Caki2 (cell line): Measurements from ENCODE around the gene LIPE. TPM values are rescaled to one million over a fixed set of nuclear protein-coding genes. Genes with fewer than 3 reads are reported as not detected.

Experiments used
- total RNA-seq: library from RNA; depleted of rRNA; stranded (reverse); fragments of >200 nt; shearing (Covaris generic); gene quantifications from 2 replicates; pipeline ENCODE4 v1.2.3, GENCODE V29; 2014; ENCODE audit warnings: low replicate concordance; rRNA removed

LIPE gene
- total RNA-seq, 1 experiment from 2014 or later, result 13.1 TPM

Other genes with a start within 250 kb of the LIPE start
- gene DEDD2, start 209.7 kb downstream of the LIPE start, total RNA-seq, result 72.2 and 128 TPM in 2 replicates
- 8.4 and 12.4 TPM in 2 replicates for gene ZNF526, start 207.1 kb downstream of the LIPE start, total RNA-seq
- 29.9 and 32.2 TPM in 2 replicates for gene GSK3A, start 184.8 kb downstream of the LIPE start, total RNA-seq
- 47.1 and 49.5 TPM in 2 replicates for gene ERF, start 172.3 kb downstream of the LIPE start, total RNA-seq
- 13.6 and 27.5 TPM in 2 replicates for gene CIC, start 158.1 kb downstream of the LIPE start, total RNA-seq
- 3.0 TPM in 1 of 2 replicates, not detected in the other for gene PRR19, start 125.3 kb downstream of the LIPE start, total RNA-seq
- 142 and 150 TPM in 2 replicates for gene PAFAH1B3, start 124.8 kb downstream of the LIPE start, total RNA-seq
- not detected in 2 replicates for gene TMEM145, start 114.1 kb downstream of the LIPE start, total RNA-seq
- gene MEGF8, start 101.8 kb downstream of the LIPE start, total RNA-seq, result 36.8 and 75.6 TPM in 2 replicates
- 22.1 TPM in 1 of 2 replicates, not detected in the other for gene CNFN, start 37.1 kb downstream of the LIPE start, total RNA-seq
- not detected in 2 replicates for gene CXCL17, start 15.6 kb upstream of the LIPE start, total RNA-seq
- 0.09 TPM in 1 of 2 replicates, not detected in the other for gene CEACAM1, start 101.1 kb upstream of the LIPE start, total RNA-seq
- gene CEACAM8, start 167.5 kb upstream of the LIPE start, total RNA-seq, result not detected in 2 replicates